DOHH2 (cell line): ENCODE data around the gene VPS37B.

Experiments
- H3F3A ChIP-seq: fragments of 200-600 bp; sonication (generic), shearing (Covaris generic); 2 replicates; pipeline ENCODE4 v1.6.0; 2016; ENCODE audit warnings: antibody characterized with exemption, mild to moderate bottlenecking; ENCODE audit not compliant: control insufficient read depth, insufficient read depth
- H3K27ac ChIP-seq: fragments of 200-600 bp; sonication (generic); 2 replicates; pipeline ENCODE4 v1.5.1; 2014; ENCODE audit warnings: low read depth, mild to moderate bottlenecking, low read length, moderate library complexity
- H3K27me3 ChIP-seq: fragments of 200-600 bp; sonication (generic); 2 replicates; pipeline ENCODE4 v1.6.1; 2014; ENCODE audit warnings: mild to moderate bottlenecking, low read length, mixed read lengths; ENCODE audit not compliant: control insufficient read depth
- H3K36me3 ChIP-seq: fragments of 200-600 bp; sonication (generic); 2 replicates; pipeline ENCODE4 v1.6.1; 2014; ENCODE audit warnings: mild to moderate bottlenecking, low read length, moderate library complexity, mixed read lengths; ENCODE audit not compliant: control insufficient read depth
- H3K4me1 ChIP-seq: fragments of 200-600 bp; sonication (generic); 2 replicates; pipeline ENCODE4 v1.6.1; 2014; ENCODE audit warnings: mild to moderate bottlenecking, low read length, mixed read lengths; ENCODE audit not compliant: control insufficient read depth
- H3K4me2 ChIP-seq: fragments of 200-600 bp; sonication (generic); 2 replicates; pipeline ENCODE4 v1.6.0; 2014; ENCODE audit warnings: mild to moderate bottlenecking, low read length, moderate library complexity
- H3K4me3 ChIP-seq: fragments of 200-600 bp; sonication (generic); 2 replicates; pipeline ENCODE4 v1.5.1; 2014; ENCODE audit warnings: mild to moderate bottlenecking, low read length, mixed read lengths
- H3K79me2 ChIP-seq: fragments of 200-600 bp; sonication (generic); 2 replicates; pipeline ENCODE4 v1.6.1; 2014; ENCODE audit warnings: mild to moderate bottlenecking, low read length, mixed read lengths; ENCODE audit not compliant: control insufficient read depth
- H3K9me2 ChIP-seq: fragments of 200-600 bp; sonication (generic); replicated peaks from 2 replicates; pipeline ENCODE4 v1.6.1; 2014; ENCODE audit warnings: mild to moderate bottlenecking, low read length, mixed read lengths; ENCODE audit not compliant: control insufficient read depth
- H3K9me3 ChIP-seq: fragments of 200-600 bp; sonication (generic); 2 replicates; pipeline ENCODE4 v1.6.1; 2014; ENCODE audit warnings: antibody characterized with exemption, low read length, mixed read lengths; ENCODE audit not compliant: control insufficient read depth, insufficient read depth
- H4K20me1 ChIP-seq: fragments of 200-600 bp; sonication (generic); 2 replicates; pipeline ENCODE4 v1.6.0; 2014; ENCODE audit warnings: low read depth, mild to moderate bottlenecking, antibody characterized with exemption, low read length, moderate library complexity; ENCODE audit not compliant: control insufficient read depth, insufficient read depth
- EZH2phosphoT487 ChIP-seq: fragments of 200-600 bp; sonication (generic); IDR thresholded peaks from 2 replicates; pipeline ENCODE4 v1.6.1; 2017; ENCODE audit warnings: borderline replicate concordance, mild to moderate bottlenecking, antibody characterized with exemption, low read length, moderate library complexity, mixed read lengths
- TF ChIP-seq, protein P1 (sequence below): fragments of 200-600 bp; sonication (generic); IDR thresholded peaks from one replicate; pipeline ENCODE4 v1.5.1; 2014; ENCODE audit warnings: antibody characterized with exemption, mild to moderate bottlenecking, low read depth, low read length; ENCODE audit not compliant: poor library complexity, severe bottlenecking

Gene VPS37B

DNA sequence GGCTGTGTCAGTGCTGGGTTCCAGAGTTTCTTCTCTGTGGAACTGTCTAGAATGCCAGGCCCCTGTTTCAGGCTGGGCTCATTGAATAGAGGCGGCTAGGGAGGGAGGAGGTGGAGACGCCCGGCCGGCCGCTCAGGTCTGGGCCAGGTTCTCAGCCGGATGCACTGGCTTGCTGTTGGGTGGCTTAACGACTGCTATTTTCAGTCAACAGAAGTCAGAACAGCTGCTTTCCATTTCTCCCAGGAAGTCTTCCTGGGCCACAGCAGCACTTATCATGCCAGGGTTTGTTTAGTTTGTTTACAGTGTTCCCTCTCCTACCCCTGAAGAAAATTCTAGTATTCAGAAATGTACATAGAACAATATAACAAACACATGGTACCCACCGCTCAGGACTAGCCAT, 26.0 kb upstream of the VPS37B start:
- no peaks in the 10 kb centered on the region for H3F3A ChIP-seq
- no peaks in the 10 kb centered on the region for H3K36me3 ChIP-seq
- H3K4me1 ChIP-seq = peaks cover 9% of the 10 kb centered on the region
- TF ChIP-seq, protein P1, sequence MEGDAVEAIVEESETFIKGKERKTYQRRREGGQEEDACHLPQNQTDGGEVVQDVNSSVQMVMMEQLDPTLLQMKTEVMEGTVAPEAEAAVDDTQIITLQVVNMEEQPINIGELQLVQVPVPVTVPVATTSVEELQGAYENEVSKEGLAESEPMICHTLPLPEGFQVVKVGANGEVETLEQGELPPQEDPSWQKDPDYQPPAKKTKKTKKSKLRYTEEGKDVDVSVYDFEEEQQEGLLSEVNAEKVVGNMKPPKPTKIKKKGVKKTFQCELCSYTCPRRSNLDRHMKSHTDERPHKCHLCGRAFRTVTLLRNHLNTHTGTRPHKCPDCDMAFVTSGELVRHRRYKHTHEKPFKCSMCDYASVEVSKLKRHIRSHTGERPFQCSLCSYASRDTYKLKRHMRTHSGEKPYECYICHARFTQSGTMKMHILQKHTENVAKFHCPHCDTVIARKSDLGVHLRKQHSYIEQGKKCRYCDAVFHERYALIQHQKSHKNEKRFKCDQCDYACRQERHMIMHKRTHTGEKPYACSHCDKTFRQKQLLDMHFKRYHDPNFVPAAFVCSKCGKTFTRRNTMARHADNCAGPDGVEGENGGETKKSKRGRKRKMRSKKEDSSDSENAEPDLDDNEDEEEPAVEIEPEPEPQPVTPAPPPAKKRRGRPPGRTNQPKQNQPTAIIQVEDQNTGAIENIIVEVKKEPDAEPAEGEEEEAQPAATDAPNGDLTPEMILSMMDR = no peak
- TF ChIP-seq EZH2phosphoT487 = no peak
- no peaks in the 10 kb centered on the region for H3K9me2 ChIP-seq
- no peaks in the 10 kb centered on the region for H4K20me1 ChIP-seq
- H3K27ac ChIP-seq = no peak overlapping the region
- H3K27me3 ChIP-seq = no peaks in the 10 kb centered on the region
- H3K4me2 ChIP-seq = no peak overlapping the region
- no peaks in the 10 kb centered on the region for H3K9me3 ChIP-seq
- no peak overlapping the region for H3K4me3 ChIP-seq
- no peaks in the 10 kb centered on the region for H3K79me2 ChIP-seq

GRCh38 chr12:122920687-122921086, 24.8 kb upstream of the VPS37B start:
- no peaks in the 10 kb centered on the region for H3F3A ChIP-seq
- no peak overlapping the region for H3K27ac ChIP-seq
- no peak overlapping the region for H3K4me3 ChIP-seq
- no peaks in the 10 kb centered on the region for H4K20me1 ChIP-seq
- H3K9me3 ChIP-seq = no peaks in the 10 kb centered on the region
- no peaks in the 10 kb centered on the region for H3K27me3 ChIP-seq
- H3K9me2 ChIP-seq = no peaks in the 10 kb centered on the region
- TF ChIP-seq EZH2phosphoT487 = no peak
- TF ChIP-seq, protein P1 = no peak
- H3K36me3 ChIP-seq = no peaks in the 10 kb centered on the region
- H3K4me1 ChIP-seq = 0 out of 2 replicates have a peak, but pooled peaks cover 4% of the 10 kb centered on the region
- H3K4me2 ChIP-seq = no peak overlapping the region
- H3K79me2 ChIP-seq = no peaks in the 10 kb centered on the region

DNA sequence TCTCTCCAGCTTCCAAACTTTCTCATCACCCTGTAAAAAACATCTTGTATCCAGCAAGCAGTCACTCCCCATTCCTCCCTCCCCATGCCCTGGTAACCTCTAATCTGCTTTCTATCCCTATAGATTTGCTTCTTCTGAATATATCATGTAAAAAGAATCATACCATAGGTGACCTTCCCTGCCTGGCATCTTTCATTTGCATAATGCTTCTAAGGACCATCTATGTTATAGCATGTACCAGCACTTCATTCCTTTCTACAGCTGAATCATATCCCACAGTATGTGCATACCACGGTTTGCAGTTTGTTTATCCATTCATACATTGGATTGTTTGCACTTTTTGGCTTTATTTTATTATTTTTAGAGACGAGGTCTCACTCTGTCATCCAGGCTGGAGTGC, 22.9 kb upstream of the VPS37B start:
- no peak overlapping the region for H3K4me3 ChIP-seq
- H3K4me1 ChIP-seq = 0 out of 2 replicates have a peak, but pooled peaks cover 4% of the 10 kb centered on the region
- no peaks in the 10 kb centered on the region for H4K20me1 ChIP-seq
- H3K79me2 ChIP-seq = no peaks in the 10 kb centered on the region
- no peaks in the 10 kb centered on the region for H3K9me3 ChIP-seq
- no peaks in the 10 kb centered on the region for H3K9me2 ChIP-seq
- H3K27me3 ChIP-seq = no peaks in the 10 kb centered on the region
- no peaks in the 10 kb centered on the region for H3F3A ChIP-seq
- no peak overlapping the region for H3K4me2 ChIP-seq
- H3K36me3 ChIP-seq = no peaks in the 10 kb centered on the region
- no peak overlapping the region for H3K27ac ChIP-seq
- no peak for TF ChIP-seq EZH2phosphoT487
- TF ChIP-seq, protein P1 = no peak
